ENCODE results near the gene PPP2R2D.

Gene PPP2R2D

GRCh38 chr10:131954356-131954965 lies 53.7 kb downstream of the PPP2R2D start:
- DNase-seq = no peak

DNA sequence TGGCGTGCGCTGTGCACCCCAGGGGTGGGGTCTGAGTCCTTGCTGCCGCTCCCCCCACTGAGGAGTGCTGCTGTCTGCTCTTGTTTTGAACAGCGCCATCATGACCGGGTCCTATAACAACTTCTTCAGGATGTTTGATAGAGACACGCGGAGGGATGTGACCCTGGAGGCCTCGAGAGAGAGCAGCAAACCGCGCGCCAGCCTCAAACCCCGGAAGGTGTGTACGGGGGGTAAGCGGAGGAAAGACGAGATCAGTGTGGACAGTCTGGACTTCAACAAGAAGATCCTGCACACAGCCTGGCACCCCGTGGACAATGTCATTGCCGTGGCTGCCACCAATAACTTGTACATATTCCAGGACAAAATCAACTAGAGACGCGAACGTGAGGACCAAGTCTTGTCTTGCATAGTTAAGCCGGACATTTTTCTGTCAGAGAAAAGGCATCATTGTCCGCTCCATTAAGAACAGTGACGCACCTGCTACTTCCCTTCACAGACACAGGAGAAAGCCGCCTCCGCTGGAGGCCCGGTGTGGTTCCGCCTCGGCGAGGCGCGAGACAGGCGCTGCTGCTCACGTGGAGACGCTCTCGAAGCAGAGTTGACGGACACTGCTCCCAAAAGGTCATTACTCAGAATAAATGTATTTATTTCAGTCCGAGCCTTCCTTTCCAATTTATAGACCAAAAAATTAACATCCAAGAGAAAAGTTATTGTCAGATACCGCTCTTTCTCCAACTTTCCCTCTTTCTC lies 55.0 kb downstream of the PPP2R2D start:
- no peak for DNase-seq

DNA sequence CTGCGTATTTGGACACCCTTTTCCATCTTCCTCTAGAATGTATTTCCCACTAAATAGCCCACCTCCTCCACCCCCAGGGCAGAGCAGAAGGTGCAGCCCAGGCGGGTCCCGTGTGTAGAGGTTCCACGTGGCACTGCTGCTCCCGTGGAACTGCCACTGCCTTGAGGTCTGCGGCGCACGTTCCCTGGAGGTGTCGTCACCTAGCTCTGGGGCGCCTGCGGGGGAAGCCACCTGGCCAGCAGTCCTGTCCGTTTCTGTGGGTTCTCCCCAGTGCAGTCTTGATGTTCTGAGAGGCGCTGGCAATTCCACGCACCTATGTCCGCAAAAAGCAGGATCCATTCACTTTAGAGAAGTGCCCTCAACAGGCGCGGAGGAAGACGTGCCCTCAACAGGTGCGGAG lies 59.0 kb downstream of the PPP2R2D start:
- DNase-seq = no peak

DNA sequence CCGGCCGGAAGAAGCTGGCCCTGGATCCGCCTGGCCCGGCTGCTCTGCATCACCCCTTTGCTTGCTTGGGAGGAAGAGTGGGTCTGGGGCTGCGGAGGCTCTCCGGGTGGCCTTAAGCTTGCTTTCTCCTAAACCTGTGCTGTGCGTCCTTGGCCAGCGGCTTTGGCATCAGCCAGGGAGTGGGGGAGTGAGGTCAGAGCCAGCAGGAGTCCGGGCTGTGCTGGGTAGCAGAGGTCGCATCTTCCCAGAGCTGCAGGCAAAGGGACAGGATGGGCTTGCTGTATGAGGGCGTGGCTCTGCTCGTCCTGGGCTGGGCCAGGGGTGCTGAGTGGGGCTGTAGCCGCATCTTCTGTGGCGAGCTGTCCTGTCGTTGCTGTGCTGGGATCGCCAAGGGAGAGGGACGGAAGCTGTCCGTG lies 59.8 kb downstream of the PPP2R2D start:
- DNase-seq = no peak

- DNase-seq = no peak
Measured at GRCh38 chr10:131961047-131961776, 60.4 kb downstream of the PPP2R2D start.

DNA sequence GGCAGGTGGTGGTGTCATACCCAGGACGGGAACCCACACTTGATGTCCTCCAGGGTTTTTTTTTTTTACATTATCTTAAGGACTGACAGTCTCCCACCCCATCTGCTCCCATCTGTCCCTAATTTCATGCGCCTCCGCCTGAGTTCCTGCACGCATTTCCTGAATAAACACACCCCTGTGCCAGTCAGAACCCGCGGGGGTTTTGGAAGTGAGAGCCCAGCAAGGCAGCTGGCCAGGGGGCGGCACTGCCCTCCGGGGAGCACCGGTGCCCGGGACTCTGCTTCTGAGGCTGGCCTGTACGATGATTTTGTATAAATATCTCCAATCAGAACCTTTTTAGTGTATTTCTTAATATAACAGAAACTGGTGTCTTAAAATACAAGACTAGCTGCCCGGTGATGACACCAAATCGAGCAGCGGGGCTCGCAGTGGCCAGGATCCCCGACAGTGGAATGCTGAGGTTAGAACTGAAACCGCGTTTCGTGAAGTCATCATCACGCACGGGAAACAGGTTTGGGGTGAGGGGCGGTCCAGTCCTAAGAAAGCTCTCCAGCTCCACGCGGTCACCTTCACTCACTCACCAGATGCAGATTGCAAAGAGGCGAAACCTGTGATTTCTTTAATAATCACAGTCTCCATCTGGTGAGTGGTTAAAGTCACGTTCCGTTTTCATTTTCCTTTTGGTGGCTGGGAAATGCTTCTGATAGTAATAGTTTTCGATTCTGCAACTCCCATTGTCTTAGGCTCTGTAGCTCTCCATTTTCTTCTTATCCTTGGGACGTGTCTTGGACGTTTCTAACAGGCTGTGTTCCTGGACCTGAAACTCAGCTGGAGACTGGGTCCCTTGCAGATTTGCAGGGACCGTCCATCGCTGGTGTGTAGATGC lies 61.2 kb downstream of the PPP2R2D start:
- no peak for DNase-seq

GRCh38 chr10:131963350-131963749 lies 62.5 kb downstream of the PPP2R2D start:
- no peak for DNase-seq

DNA sequence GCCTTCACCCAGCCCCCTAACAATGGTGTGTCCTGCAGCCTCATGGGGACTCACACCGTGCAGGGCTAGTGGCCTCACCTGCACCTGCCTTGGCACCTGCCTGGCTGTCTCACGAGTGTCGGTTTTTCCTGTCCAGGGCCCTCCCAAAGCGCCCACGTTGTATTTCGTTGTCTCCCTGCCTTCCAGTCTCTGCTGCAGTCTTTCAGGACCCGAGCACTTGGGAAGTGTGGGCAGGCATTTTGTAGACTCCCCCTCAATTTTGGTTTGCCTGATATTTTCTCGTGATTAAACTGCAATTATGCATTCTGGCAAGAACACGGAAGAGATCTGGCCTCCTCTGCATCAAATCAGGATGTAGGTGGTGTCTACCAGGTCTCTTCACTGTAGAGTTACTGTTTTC lies 63.0 kb downstream of the PPP2R2D start:
- DNase-seq = no peak

DNA sequence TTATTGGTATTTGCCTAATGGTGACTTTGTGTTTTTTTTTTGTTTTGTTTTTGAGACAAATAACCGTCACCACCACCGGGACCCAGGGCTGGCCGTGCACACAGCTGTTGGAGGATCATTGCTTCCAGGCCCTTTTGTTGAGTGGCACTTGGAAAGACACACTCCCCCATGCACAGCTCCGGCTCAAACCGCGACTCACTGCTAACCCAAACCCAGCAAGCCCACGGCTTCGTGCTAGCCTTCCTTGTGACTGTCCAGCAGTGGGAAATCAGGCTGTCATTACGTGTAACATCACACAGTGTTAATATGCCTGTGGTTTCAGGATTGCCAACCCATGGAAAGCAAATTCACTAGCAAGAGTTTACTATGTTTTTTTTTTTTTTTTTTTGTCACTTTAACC lies 63.5 kb downstream of the PPP2R2D start:
- DNase-seq = no peak

DNA sequence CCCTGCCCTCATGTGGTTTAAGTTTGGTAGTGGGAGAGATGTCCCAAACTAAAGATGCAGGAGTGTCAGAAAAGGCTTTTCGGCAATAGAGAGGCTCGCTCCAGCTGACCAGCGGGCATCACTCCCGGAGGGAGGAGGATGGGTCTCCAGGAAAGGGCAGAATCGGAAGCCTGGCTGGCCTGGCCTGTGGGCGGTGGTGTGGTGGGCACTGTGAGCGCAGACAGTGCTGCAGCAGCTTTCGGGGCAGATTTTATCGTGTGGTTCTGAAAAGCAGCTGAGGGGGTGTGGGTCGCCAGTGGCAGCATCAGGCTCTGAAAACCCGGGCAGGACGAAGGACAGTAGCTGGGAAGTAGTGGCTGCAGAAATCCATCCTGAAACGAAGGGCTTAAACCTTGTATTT lies 68.1 kb downstream of the PPP2R2D start:
- no peak for DNase-seq

DNA sequence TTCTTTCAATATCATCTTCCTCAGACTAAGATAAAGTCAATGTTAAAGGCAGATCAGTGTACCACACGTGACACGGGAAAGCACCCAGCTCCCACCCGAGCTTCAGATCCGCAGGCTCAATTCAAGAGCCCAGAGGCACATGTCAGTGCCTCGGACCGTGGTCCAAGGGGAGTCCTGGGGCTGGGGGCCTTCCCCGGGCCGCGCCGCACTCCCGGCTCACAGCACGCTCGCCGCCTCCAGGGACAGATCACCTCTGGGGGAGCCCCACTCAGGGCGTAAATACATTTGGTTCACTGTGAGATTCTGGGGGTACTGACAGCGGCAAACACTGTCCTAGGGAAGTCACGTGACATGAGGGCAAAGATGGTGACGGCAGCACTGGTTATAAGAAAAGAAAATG lies 70.1 kb downstream of the PPP2R2D start:
- no peak for DNase-seq

DNA sequence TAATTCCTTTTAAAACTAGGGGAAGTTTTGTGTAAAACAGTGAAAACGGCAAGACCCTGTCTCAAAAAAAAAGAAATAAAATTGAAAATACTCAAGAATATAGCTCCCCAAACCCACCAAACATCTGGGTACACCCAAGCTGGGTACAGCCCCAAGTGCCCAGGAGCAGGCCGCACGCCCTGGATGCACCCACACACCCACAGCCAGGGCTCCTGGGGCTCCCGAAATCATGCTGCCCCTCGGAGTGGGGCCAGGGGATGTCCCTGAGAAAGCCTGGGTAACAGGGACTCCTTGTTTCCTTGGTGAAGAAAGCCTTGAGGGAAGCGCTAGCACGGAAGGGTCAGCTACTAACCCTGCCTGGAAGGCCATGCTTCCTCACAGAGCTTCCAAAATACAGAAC lies 70.8 kb downstream of the PPP2R2D start:
- DNase-seq = no peak

GRCh38 chr10:131972474-131973071 lies 71.8 kb downstream of the PPP2R2D start:
- no peak for DNase-seq

- DNase-seq = no peak
Measured at GRCh38 chr10:131973160-131973951, 72.5 kb downstream of the PPP2R2D start.

- no peak for DNase-seq
Measured at GRCh38 chr10:131974034-131974817, 73.4 kb downstream of the PPP2R2D start.

- DNase-seq = no peak
Measured at GRCh38 chr10:131975003-131975402, 74.2 kb downstream of the PPP2R2D start.

DNA sequence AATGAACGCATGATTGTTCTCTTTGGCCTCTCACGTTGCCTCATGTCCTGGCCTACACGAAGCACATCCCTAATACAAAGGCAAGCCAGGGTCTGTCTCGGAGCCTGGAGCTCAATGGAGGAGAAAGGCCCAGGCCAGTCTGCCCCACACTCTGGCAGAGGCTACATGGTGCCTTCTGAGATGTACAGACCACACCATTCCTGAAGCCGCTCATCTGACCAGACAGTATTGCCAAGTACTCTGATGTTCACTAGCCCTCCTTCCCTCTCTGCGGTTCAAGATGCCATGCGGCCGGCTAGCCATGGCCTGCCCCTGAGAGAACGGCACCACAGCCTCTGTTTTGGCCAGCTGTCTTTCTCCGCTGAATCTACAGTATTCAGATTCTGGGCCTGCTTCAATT lies 75.0 kb downstream of the PPP2R2D start:
- no peak for DNase-seq

DNA sequence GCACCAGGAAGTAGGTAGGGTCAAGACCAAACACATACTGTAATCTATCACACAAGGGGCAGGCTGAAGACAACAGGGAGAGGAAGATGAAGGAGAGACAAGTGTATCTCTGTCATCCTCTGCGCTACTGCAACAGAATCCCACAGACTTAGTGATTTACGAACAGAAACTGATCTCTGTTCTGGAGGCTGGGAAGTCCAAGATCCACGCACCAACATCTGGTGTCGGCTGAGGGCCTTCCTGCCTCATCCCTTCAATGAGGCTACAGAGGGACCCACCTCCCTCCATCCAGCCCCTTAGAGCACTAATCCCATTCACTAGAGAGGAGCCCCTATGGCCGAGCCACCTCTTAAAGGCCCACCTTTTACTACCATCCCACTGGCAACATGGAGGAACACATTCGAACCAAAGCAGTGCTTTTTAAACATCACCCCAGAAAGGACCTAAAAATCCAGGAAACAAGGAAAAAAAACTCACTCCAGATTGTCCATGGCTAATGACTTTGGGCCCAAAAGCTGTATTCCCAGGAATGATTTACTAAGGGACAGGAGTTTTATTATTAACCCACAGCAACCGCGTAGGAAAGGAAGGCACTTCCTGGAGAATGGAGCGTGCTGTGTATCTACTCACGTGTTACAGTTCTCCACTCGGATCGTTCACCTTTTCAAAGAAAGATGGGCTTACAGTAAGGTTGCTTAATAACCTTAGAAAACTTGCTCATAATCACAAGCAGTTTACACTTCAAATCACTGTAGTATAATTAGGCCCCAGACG lies 76.7 kb downstream of the PPP2R2D start:
- no peak for DNase-seq

- no peak for DNase-seq
Measured at GRCh38 chr10:131978366-131978765, 77.6 kb downstream of the PPP2R2D start.

DNA sequence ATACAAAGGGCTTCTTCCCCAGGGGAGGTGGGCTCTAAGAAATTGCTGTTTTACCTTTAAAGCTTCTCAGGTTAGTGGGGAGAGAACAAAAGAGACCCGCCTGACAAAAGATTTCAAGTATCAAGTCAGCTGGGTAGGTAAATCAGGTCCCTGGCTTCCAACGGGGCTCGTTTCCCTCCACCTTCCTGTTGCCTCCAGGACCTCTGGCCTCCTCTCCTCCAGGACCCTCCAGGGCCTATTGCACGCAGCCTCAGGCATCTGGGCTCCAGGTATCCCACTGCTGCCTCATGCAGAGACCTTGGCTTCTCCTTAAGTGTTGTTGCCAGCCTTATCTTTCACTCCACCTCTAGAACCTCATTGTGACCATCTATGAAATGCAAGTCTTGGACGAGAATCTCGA lies 78.0 kb downstream of the PPP2R2D start:
- DNase-seq = no peak
